ENCODE results near the gene B3GAT3.

The B3GAT3 gene

GRCh38 chr11:62621567-62622470, at the start of gene B3GAT3:
TSS of gene B3GAT3 (minus strand) at chr11:62621986. CDS start at chr11:62621947, 39 bp downstream.
- peak within 1 kb of the TSS; percentile 89 for H3K4me3 ChIP-seq (ENCODE audit: low read length)
- H3K4me2 ChIP-seq (ENCODE audit: low read length), result peak within 1 kb of the TSS; percentile 91

GRCh38 chr11:62671236-62671607, 49.4 kb upstream of the B3GAT3 start:
- Histone ChIP-seq H3K4me3 (ENCODE audit: low read length) (peak overlapping the region; percentile 95), H3K79me2 (ENCODE audit: control insufficient read depth, low read length) (peaks cover 85% of the 10 kb centered on the region), H4K20me1 (ENCODE audit: control insufficient read depth, insufficient read depth, low read depth, low read length) (peaks cover 5% of the 10 kb centered on the region), H3F3A (ENCODE audit: control insufficient read depth, insufficient read depth) (peaks cover 46% of the 10 kb centered on the region), H3K4me1 (ENCODE audit: control insufficient read depth, low read length) (peaks cover 64% of the 10 kb centered on the region), H3K9me2 (replicated peaks; ENCODE audit: control insufficient read depth, low read length) (no peaks in the 10 kb centered on the region), H3K27me3 (ENCODE audit: control insufficient read depth, low read length) (no peaks in the 10 kb centered on the region), H3K4me2 (ENCODE audit: low read length) (peak overlapping the region; percentile 99), H3K27ac (ENCODE audit: low read depth, low read length) (peak overlapping the region; percentile 92), H3K36me3 (ENCODE audit: control insufficient read depth, low read length) (peaks cover 76% of the 10 kb centered on the region), H3K9me3 (ENCODE audit: control insufficient read depth, insufficient read depth, low read length) (no peaks in the 10 kb centered on the region)
- TF ChIP-seq EZH2phosphoT487 (IDR thresholded peaks at IDR 0.05; ENCODE audit: borderline replicate concordance, low read length) (no peak), CTCF (IDR thresholded peaks at IDR 0.05; ENCODE audit: low read depth, low read length, poor library complexity, severe bottlenecking) (no peak)

More at GRCh38 chr11:62621567-62622470, at the start of gene B3GAT3:
- Histone ChIP-seq H3K36me3 (ENCODE audit: control insufficient read depth, low read length) (peaks cover 51% of the 10 kb centered on the region), H3K9me2 (replicated peaks; ENCODE audit: control insufficient read depth, low read length) (no peaks in the 10 kb centered on the region), H3F3A (ENCODE audit: control insufficient read depth, insufficient read depth) (peaks cover 35% of the 10 kb centered on the region), H3K27ac (ENCODE audit: low read depth, low read length) (peak within 1 kb of the TSS; percentile 87), H3K4me1 (ENCODE audit: control insufficient read depth, low read length) (peaks cover 17% of the 10 kb centered on the region), H3K79me2 (ENCODE audit: control insufficient read depth, low read length) (peaks cover 26% of the 10 kb centered on the region), H3K27me3 (ENCODE audit: control insufficient read depth, low read length) (no peaks in the 10 kb centered on the region), H3K9me3 (ENCODE audit: control insufficient read depth, insufficient read depth, low read length) (no peaks in the 10 kb centered on the region), H4K20me1 (ENCODE audit: control insufficient read depth, insufficient read depth, low read depth, low read length) (no peaks in the 10 kb centered on the region)
- no peak for TF ChIP-seq EZH2phosphoT487 (IDR thresholded peaks at IDR 0.05; ENCODE audit: borderline replicate concordance, low read length)
- TF ChIP-seq CTCF (IDR thresholded peaks at IDR 0.05; ENCODE audit: low read depth, low read length, poor library complexity, severe bottlenecking), result no peak

GRCh38 chr11:62669420-62670161, 47.8 kb upstream of the B3GAT3 start:
- H3K4me1 ChIP-seq (ENCODE audit: control insufficient read depth, low read length), result peaks cover 65% of the 10 kb centered on the region
- H3K27ac ChIP-seq (ENCODE audit: low read depth, low read length), result peak overlapping the region; percentile 92
- peak overlapping the region; percentile 95 for H3K4me3 ChIP-seq (ENCODE audit: low read length)
- H3K36me3 ChIP-seq (ENCODE audit: control insufficient read depth, low read length), result peaks cover 82% of the 10 kb centered on the region
- peaks cover 89% of the 10 kb centered on the region for H3K79me2 ChIP-seq (ENCODE audit: control insufficient read depth, low read length)
- H3F3A ChIP-seq (ENCODE audit: control insufficient read depth, insufficient read depth), result peaks cover 55% of the 10 kb centered on the region
- no peak for TF ChIP-seq CTCF (IDR thresholded peaks at IDR 0.05; ENCODE audit: low read depth, low read length, poor library complexity, severe bottlenecking)
- TF ChIP-seq EZH2phosphoT487 (IDR thresholded peaks at IDR 0.05; ENCODE audit: borderline replicate concordance, low read length), result no peak
- H3K9me3 ChIP-seq (ENCODE audit: control insufficient read depth, insufficient read depth, low read length), result no peaks in the 10 kb centered on the region
- H4K20me1 ChIP-seq (ENCODE audit: control insufficient read depth, insufficient read depth, low read depth, low read length), result peaks cover 12% of the 10 kb centered on the region
- no peaks in the 10 kb centered on the region for H3K9me2 ChIP-seq (replicated peaks; ENCODE audit: control insufficient read depth, low read length)
- H3K4me2 ChIP-seq (ENCODE audit: low read length), result peak overlapping the region; percentile 99
- no peaks in the 10 kb centered on the region for H3K27me3 ChIP-seq (ENCODE audit: control insufficient read depth, low read length)
